ENCODE measurements around the gene KNSTRN. TPM values are rescaled to one million over a fixed set of nuclear protein-coding genes. Genes with fewer than 3 reads are reported as not detected.

Gene KNSTRN
- total and polyA plus RNA-seq, 4 experiments from 2014 or later: 1.0 to 8.8 (median 4.6) TPM

GRCh38 chr15:40428185-40428584 is 45.7 kb downstream of the KNSTRN start:
- H3K4me3 Mint-ChIP-seq: no peak overlapping the region
- H3K27me3 Mint-ChIP-seq: no peaks in the 10 kb centered on the region
- no peak overlapping the region for H3K4me3 ChIP-seq (ENCODE audit: low read length in 2 of 2)
- no peak overlapping the region for H3K27ac ChIP-seq (ENCODE audit: low read depth, low read length)
- H3K9me3 Mint-ChIP-seq: peaks cover 0 to 2% (median 0%) of the 10 kb centered on the region in 8 donors
- no peaks in the 10 kb centered on the region for H3K27me3 ChIP-seq (ENCODE audit: insufficient read depth, low read length)
- no peak for DNase-seq
- no peaks in the 10 kb centered on the region for H3K4me1 Mint-ChIP-seq
- CTCF ChIA-PET (ENCODE audit: partially characterized antibody): no interaction called here
- no peaks in the 10 kb centered on the region for H3K9me3 ChIP-seq (ENCODE audit: control insufficient read depth in 1 of 2, low read length in 2 of 2)
- POLR2A ChIA-PET (ENCODE audit: partially characterized antibody): no interaction called here
- no peaks in the 10 kb centered on the region for H3K36me3 ChIP-seq (ENCODE audit: insufficient read depth, low read length)
- intact Hi-C loops (cut with micrococcal nuclease): no loop called here
- H3K36me3 Mint-ChIP-seq: peaks cover 1 to 5% of the 10 kb centered on the region in 2 donors
- H3K4me1 ChIP-seq (ENCODE audit: insufficient read depth, low read length): no peaks in the 10 kb centered on the region
- peak overlapping the region in 1 of 7 donors; percentile 80 for H3K27ac Mint-ChIP-seq

GRCh38 chr15:40429068-40429710 is 46.7 kb downstream of the KNSTRN start:
- no peak for DNase-seq
- peaks cover 0 to 2% (median 0%) of the 10 kb centered on the region in 8 donors for H3K9me3 Mint-ChIP-seq
- Histone ChIP-seq H3K36me3 (ENCODE audit: insufficient read depth, low read length) (no peaks in the 10 kb centered on the region), H3K4me1 (ENCODE audit: insufficient read depth, low read length) (no peaks in the 10 kb centered on the region), H3K9me3 (ENCODE audit: control insufficient read depth in 1 of 2, low read length in 2 of 2) (no peaks in the 10 kb centered on the region), H3K27ac (ENCODE audit: low read depth, low read length) (no peak overlapping the region), H3K4me3 (ENCODE audit: low read length in 2 of 2) (no peak overlapping the region), H3K27me3 (ENCODE audit: insufficient read depth, low read length) (no peaks in the 10 kb centered on the region)
- H3K27me3 Mint-ChIP-seq: no peaks in the 10 kb centered on the region
- H3K4me3 Mint-ChIP-seq: no peak overlapping the region
- POLR2A ChIA-PET (ENCODE audit: partially characterized antibody): interaction anchor here (1.0 kb wide), 1 partner anchor 11 kb away, joined by 3 read pairs; no protein-coding TSS in a partner anchor
- intact Hi-C loops (cut with micrococcal nuclease): no loop called here
- CTCF ChIA-PET (ENCODE audit: partially characterized antibody): interaction anchor here (1.0 to 1.6 kb wide), 2 partner anchors 11 to 150 kb away, joined by 3 to 4 read pairs; no protein-coding TSS in a partner anchor
- H3K36me3 Mint-ChIP-seq: peaks cover 1 to 5% of the 10 kb centered on the region in 2 donors
- H3K4me1 Mint-ChIP-seq: no peaks in the 10 kb centered on the region
- peak overlapping the region in 1 of 7 donors; percentile 1 for H3K27ac Mint-ChIP-seq

DNA sequence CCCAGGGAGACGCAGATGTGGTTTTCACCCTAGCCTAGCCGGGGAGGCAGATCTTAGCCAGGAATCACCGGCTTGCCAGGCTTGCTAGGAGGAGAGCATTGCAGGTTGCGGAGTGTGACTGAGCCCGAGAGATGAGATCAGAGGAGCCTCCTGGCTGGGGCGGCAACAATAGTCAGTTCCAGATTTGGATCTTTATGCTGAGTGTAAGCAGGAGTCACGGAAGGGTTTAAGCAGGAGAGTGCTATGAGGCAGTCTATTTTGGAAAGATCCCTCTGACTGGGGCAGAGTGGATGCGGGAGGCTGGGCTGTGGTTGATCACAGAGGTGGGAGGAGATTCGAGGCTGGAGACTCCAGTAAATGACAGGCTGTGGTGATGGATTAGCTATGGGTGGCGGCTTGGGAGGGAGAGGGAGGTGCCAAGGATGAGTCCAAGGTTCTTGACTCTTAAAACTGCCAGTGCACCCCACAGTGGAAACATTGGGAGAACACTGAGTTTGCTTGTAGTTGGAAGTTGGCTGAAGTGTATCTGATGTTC is 47.8 kb downstream of the KNSTRN start:
- Mint-ChIP-seq H3K4me1 (peaks cover 0 to 8% (median 3%) of the 10 kb centered on the region in 4 donors), H3K36me3 (peaks cover 1 to 5% of the 10 kb centered on the region in 2 donors), H3K27ac (peak overlapping the region in 1 of 7 donors; percentile 19), H3K9me3 (no peaks in the 10 kb centered on the region), H3K4me3 (no peak overlapping the region), H3K27me3 (no peaks in the 10 kb centered on the region)
- Histone ChIP-seq H3K4me3 (ENCODE audit: low read length in 2 of 2) (no peak overlapping the region), H3K27me3 (ENCODE audit: insufficient read depth, low read length) (no peaks in the 10 kb centered on the region), H3K27ac (ENCODE audit: low read depth, low read length) (no peak overlapping the region), H3K4me1 (ENCODE audit: insufficient read depth, low read length) (peaks cover 3% of the 10 kb centered on the region), H3K9me3 (ENCODE audit: control insufficient read depth in 1 of 2, low read length in 2 of 2) (no peaks in the 10 kb centered on the region), H3K36me3 (ENCODE audit: insufficient read depth, low read length) (no peaks in the 10 kb centered on the region)
- CTCF ChIA-PET (ENCODE audit: partially characterized antibody): interaction anchor here (0.8 to 1.6 kb wide), 4 partner anchors 9 to 151 kb away, joined by 3 to 4 read pairs (median 3); no protein-coding TSS in a partner anchor
- intact Hi-C loops (cut with micrococcal nuclease): no loop called here
- DNase-seq: no peak
- POLR2A ChIA-PET (ENCODE audit: partially characterized antibody): interaction anchor here (1.0 kb wide), 1 partner anchor 10 kb away, joined by 3 read pairs; no protein-coding TSS in a partner anchor

- H3K36me3 Mint-ChIP-seq: peaks cover 0 to 4% of the 10 kb centered on the region in 2 donors
- intact Hi-C loops (cut with micrococcal nuclease): loop anchor here (5.0 kb wide), 1 partner anchor 37 kb away; the partner anchor contains the start of gene CHST14
- CTCF ChIA-PET (ENCODE audit: partially characterized antibody): interaction anchor here (1.1 to 2.1 kb wide), 3 partner anchors 12 to 127 kb away, joined by 3 to 10 read pairs (median 3); partner anchors contain the start of gene PLCB2
These were observed 52.6 kb downstream of the KNSTRN start for GRCh38 chr15:40435023-40435709.

GRCh38 chr15:40435710-40436089 is 53.2 kb downstream of the KNSTRN start:
- Histone ChIP-seq H3K4me1 (ENCODE audit: insufficient read depth, low read length) (peaks cover 38% of the 10 kb centered on the region), H3K36me3 (ENCODE audit: insufficient read depth, low read length) (no peaks in the 10 kb centered on the region), H3K9me3 (ENCODE audit: control insufficient read depth in 1 of 2, low read length in 2 of 2) (no peaks in the 10 kb centered on the region), H3K27ac (ENCODE audit: low read depth, low read length) (no peak overlapping the region), H3K27me3 (ENCODE audit: insufficient read depth, low read length) (peaks cover 12% of the 10 kb centered on the region), H3K4me3 (ENCODE audit: low read length in 2 of 2) (peak overlapping the region in 1 of 2 donors; percentile 37)
- intact Hi-C loops (cut with micrococcal nuclease): loop anchor here (5.0 kb wide), 1 partner anchor 37 kb away; the partner anchor contains the start of gene CHST14
- ChIA-PET POLR2A (ENCODE audit: partially characterized antibody) (interaction anchor here (3.5 kb wide), 1 partner anchor 16 kb away, joined by 21 read pairs; no protein-coding TSS in a partner anchor), CTCF (ENCODE audit: partially characterized antibody) (interaction anchor here (1.1 to 2.1 kb wide), 3 partner anchors 13 to 128 kb away, joined by 3 to 10 read pairs (median 3); partner anchors contain the start of gene PLCB2)
- Mint-ChIP-seq H3K9me3 (no peaks in the 10 kb centered on the region), H3K36me3 (peaks cover 0 to 6% of the 10 kb centered on the region in 2 donors), H3K27me3 (peaks cover 13 to 14% of the 10 kb centered on the region in 2 donors), H3K4me1 (peaks cover 17 to 58% (median 33%) of the 10 kb centered on the region in 4 donors), H3K27ac (peak overlapping the region in 2 of 7 donors; percentile 26 to 65), H3K4me3 (peak overlapping the region; percentile 60 to 82 (median 77))
- no peak for DNase-seq

More at GRCh38 chr15:40435023-40435709, 52.6 kb downstream of the KNSTRN start:
- no peak overlapping the region for H3K4me3 ChIP-seq (ENCODE audit: low read length in 2 of 2)
- no peaks in the 10 kb centered on the region for H3K36me3 ChIP-seq (ENCODE audit: insufficient read depth, low read length)
- Mint-ChIP-seq H3K4me1 (peaks cover 17 to 55% (median 33%) of the 10 kb centered on the region in 4 donors), H3K27me3 (peaks cover 13 to 14% of the 10 kb centered on the region in 2 donors), H3K9me3 (no peaks in the 10 kb centered on the region), H3K27ac (peak overlapping the region in 2 of 7 donors; percentile 26 to 65), H3K4me3 (peak overlapping the region in 7 of 8 donors; percentile 61 to 82 (median 79))
- H3K27ac ChIP-seq (ENCODE audit: low read depth, low read length): no peak overlapping the region
- H3K9me3 ChIP-seq (ENCODE audit: control insufficient read depth in 1 of 2, low read length in 2 of 2): no peaks in the 10 kb centered on the region
- POLR2A ChIA-PET (ENCODE audit: partially characterized antibody): interaction anchor here (3.5 kb wide), 1 partner anchor 17 kb away, joined by 21 read pairs; no protein-coding TSS in a partner anchor
- H3K27me3 ChIP-seq (ENCODE audit: insufficient read depth, low read length): peaks cover 12% of the 10 kb centered on the region
- no peak for DNase-seq
- H3K4me1 ChIP-seq (ENCODE audit: insufficient read depth, low read length): peaks cover 36% of the 10 kb centered on the region

- Mint-ChIP-seq H3K9me3 (no peaks in the 10 kb centered on the region), H3K36me3 (peaks cover 0 to 6% of the 10 kb centered on the region in 2 donors), H3K4me3 (peak overlapping the region; percentile 73 to 85 (median 80)), H3K27ac (peak overlapping the region in 2 of 7 donors; percentile 35 to 70), H3K4me1 (peaks cover 17 to 58% (median 33%) of the 10 kb centered on the region in 4 donors), H3K27me3 (peaks cover 13 to 14% of the 10 kb centered on the region in 2 donors)
- POLR2A ChIA-PET (ENCODE audit: partially characterized antibody): interaction anchor here (3.5 kb wide), 1 partner anchor 16 kb away, joined by 21 read pairs; no protein-coding TSS in a partner anchor
- H3K9me3 ChIP-seq (ENCODE audit: control insufficient read depth in 1 of 2, low read length in 2 of 2): no peaks in the 10 kb centered on the region
- peaks cover 12% of the 10 kb centered on the region for H3K27me3 ChIP-seq (ENCODE audit: insufficient read depth, low read length)
- H3K27ac ChIP-seq (ENCODE audit: low read depth, low read length): no peak overlapping the region
- H3K4me3 ChIP-seq (ENCODE audit: low read length in 2 of 2): peak overlapping the region; percentile 37 to 42
- no peaks in the 10 kb centered on the region for H3K36me3 ChIP-seq (ENCODE audit: insufficient read depth, low read length)
- no peak for DNase-seq
- intact Hi-C loops (cut with micrococcal nuclease): loop anchor here (5.0 kb wide), 1 partner anchor 36 kb away; the partner anchor contains the start of gene CHST14
- CTCF ChIA-PET (ENCODE audit: partially characterized antibody): interaction anchor here (1.1 to 2.1 kb wide), 2 partner anchors 13 to 94 kb away, joined by 3 to 10 read pairs; no protein-coding TSS in a partner anchor
- H3K4me1 ChIP-seq (ENCODE audit: insufficient read depth, low read length): peaks cover 38% of the 10 kb centered on the region
These were observed 53.8 kb downstream of the KNSTRN start for GRCh38 chr15:40436116-40436891.

Data from CD4-positive, alpha-beta memory T cell (primary cell).